Hepatocyte (in vitro differentiated cells): ENCODE measurements around the gene DNER.
"Not testable (repeated sequence)": the region's sequence is repeated elsewhere in the genome, so short reads cannot be mapped to it uniquely, and the experiment has no call there.

Experiments used
- EZH2 ChIP-seq: fragments of 200-600 bp; sonication (generic); IDR thresholded peaks from 2 replicates; pipeline ENCODE4 v1.6.1; 2016; ENCODE audit warnings: antibody characterized with exemption, mild to moderate bottlenecking, borderline replicate concordance
- TF ChIP-seq, protein P1 (sequence below): fragments of 200-600 bp; sonication (generic); IDR thresholded peaks from 2 replicates; pipeline ENCODE4 v1.5.1; 2016; ENCODE audit warnings: antibody characterized with exemption, mild to moderate bottlenecking; ENCODE audit not compliant: poor library complexity

DNA sequence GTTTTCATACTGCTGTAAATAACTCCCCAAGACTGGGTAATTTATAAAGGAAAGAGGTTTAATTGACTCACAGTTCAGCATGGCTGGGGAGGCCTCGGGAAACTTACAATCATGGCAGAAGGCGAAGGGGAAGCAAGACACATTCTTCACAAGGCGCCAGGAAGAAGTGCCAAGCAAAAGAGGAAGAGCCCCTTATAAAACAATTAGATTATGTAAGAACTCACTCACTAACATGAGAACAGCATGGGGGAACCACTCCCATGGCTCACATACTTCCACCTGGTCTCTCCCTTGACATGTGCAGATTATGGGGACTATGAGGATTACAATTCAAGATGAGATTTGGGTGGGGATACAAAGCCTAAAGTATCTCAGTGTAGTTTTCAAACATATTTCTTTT, 8.8 kb upstream of the DNER start:
- TF ChIP-seq, protein P1, sequence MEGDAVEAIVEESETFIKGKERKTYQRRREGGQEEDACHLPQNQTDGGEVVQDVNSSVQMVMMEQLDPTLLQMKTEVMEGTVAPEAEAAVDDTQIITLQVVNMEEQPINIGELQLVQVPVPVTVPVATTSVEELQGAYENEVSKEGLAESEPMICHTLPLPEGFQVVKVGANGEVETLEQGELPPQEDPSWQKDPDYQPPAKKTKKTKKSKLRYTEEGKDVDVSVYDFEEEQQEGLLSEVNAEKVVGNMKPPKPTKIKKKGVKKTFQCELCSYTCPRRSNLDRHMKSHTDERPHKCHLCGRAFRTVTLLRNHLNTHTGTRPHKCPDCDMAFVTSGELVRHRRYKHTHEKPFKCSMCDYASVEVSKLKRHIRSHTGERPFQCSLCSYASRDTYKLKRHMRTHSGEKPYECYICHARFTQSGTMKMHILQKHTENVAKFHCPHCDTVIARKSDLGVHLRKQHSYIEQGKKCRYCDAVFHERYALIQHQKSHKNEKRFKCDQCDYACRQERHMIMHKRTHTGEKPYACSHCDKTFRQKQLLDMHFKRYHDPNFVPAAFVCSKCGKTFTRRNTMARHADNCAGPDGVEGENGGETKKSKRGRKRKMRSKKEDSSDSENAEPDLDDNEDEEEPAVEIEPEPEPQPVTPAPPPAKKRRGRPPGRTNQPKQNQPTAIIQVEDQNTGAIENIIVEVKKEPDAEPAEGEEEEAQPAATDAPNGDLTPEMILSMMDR = not testable (repeated sequence)
- not testable (repeated sequence) for TF ChIP-seq EZH2
